Activated naive CD4-positive, alpha-beta T cell treated with anti-CD3 and anti-CD28 coated beads, Interleukin-2, amount 50 U/mL, for 72 hours (primary cell): Measurements from ENCODE around the gene RNF214. TPM values are rescaled to one million over a fixed set of nuclear protein-coding genes. Genes with fewer than 3 reads are reported as not detected.
"Not testable (repeated sequence)": the region's sequence is repeated elsewhere in the genome, so short reads cannot be mapped to it uniquely, and the experiment has no call there.

Source experiments
- ATAC-seq, 2 donors: fragments of 150-1000 bp; cut with Tn5 transposase; 2 replicates each; pipeline ENCODE4 v1.10.0; 2021; ENCODE audit warnings: mild to moderate bottlenecking in 2 of 2, moderate library complexity in 2 of 2
- DNase-seq, 2 donors: peaks; one replicate each; pipeline ENCODE4 v3.0.0; 2021 to 2022; ENCODE audit warnings: low spot score in 2 of 2
- H3K27ac Mint-ChIP-seq, 2 donors: one replicate each; pipeline ENCODE4 v1.8.0; 2022; ENCODE audit warnings: mild to moderate bottlenecking in 2 of 2, mixed read lengths in 2 of 2
- H3K36me3 Mint-ChIP-seq, 2 donors: one replicate each; pipeline ENCODE4 v1.8.0; 2022; ENCODE audit warnings: mixed read lengths in 2 of 2
- H3K9me3 Mint-ChIP-seq, 2 donors: one replicate each; pipeline ENCODE4 v1.8.0; 2022; ENCODE audit warnings: mixed read lengths in 2 of 2
- total RNA-seq, 2 donors: library from RNA; stranded (reverse); gene quantifications; one replicate each; pipeline ENCODE4 v1.2.3, GENCODE V29; 2022

Gene RNF214
- total RNA-seq, 2 donors from 2014 or later, result 13.3 to 21.6 TPM

DNA sequence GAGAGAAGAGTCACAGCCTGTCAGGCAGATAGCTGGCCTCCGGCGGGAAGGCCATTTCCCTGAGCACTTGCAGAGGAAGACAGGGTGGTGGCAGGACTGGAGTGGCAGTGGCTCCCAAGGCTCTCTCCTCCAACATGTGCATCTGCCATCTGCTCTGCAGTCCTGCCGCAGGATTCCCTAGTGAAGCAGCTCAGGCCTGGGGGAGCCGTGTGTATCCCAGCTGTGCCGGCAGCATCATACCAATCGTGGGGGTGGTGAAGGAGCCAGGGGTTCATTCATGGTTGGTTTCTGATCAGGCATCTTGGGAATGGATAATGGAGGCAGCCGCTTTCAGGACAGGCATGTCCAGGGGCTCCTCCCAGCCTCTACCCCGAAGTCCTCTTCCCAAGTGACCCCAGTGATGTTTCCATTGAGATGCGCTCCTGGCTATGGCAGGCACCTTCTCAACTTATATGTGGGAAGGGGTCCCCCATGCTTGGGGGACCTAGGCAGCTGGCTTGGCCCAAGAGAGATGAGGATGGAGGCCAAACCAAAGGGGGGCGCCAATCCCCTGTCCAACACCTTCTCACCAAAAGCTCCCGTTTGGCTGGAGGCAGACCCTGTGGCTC lies 27.2 kb upstream of the RNF214 start:
- Mint-ChIP-seq H3K36me3 (peaks cover 0 to 11% of the 10 kb centered on the region in 2 donors), H3K27ac (peak overlapping the region in 1 of 2 donors; percentile 69), H3K9me3 (no peaks in the 10 kb centered on the region)
- ATAC-seq (no peak), DNase-seq (no peak)

DNA sequence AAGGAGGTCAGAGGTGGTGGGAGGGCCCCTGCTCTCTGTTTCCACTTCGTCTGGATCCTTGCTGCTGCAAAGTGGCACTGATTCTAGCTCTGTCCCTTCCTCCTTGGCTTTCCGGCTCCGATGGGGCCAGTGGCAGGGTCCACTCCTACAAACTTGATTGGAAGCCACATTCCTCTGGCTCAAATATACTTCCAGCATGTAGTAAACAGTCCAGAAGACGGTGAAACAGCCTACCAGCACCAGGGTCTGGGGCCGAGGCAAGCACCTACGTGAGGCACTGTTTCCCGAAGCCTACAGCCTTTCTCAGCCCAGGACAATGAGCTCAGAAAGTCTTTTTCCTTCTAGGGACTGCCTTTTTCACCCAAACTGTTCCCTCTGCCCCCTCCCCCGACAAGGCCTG lies 26.4 kb upstream of the RNF214 start:
- not testable (repeated sequence) for H3K9me3 Mint-ChIP-seq, H3K27ac Mint-ChIP-seq, ATAC-seq, DNase-seq
- peaks cover 0 to 11% of the 10 kb centered on the region in 2 donors for H3K36me3 Mint-ChIP-seq

DNA sequence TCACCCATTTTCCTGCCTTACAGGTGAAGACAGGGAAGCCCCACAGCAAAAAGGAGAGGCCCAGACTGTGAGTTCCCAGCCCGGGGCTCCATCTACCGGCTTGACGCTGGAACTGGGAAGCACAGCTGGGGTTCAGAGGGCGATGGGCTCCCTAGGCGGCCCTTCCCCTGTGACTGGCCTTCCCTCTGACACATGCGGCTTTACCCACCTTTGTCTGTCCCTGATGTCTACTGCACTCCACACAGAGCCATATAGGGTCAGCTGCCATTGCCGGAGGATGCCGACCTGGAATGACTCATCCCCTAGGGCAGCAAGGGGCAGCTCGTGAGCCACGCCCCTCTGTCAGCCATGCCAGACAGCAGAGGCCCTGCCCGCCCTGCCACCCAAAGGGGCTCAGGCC lies 25.6 kb upstream of the RNF214 start:
- not testable (repeated sequence) for DNase-seq, H3K9me3 Mint-ChIP-seq, H3K27ac Mint-ChIP-seq
- peaks cover 0 to 11% of the 10 kb centered on the region in 2 donors for H3K36me3 Mint-ChIP-seq
- ATAC-seq, result peak in 1 of 2 donors; percentile 17

DNA sequence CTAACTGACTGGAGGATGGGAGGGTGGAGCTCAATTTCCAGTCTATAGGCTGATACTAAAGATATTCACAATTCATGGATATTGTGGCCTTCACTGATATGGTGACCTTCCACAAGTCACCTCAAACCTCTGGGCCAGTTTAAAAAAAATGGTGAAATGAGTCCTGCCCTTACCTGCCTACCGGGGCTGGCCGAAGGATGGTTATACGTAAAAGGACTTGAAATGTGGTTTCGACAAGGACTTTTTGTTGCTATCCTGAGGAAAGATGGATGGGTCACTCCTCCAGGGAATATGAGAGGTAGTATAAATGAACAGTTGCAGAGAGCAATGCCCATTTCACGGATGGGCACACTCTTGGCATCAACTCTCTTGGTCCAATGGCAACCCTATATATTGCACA lies 25.0 kb upstream of the RNF214 start:
- H3K27ac Mint-ChIP-seq, result not testable (repeated sequence)

DNA sequence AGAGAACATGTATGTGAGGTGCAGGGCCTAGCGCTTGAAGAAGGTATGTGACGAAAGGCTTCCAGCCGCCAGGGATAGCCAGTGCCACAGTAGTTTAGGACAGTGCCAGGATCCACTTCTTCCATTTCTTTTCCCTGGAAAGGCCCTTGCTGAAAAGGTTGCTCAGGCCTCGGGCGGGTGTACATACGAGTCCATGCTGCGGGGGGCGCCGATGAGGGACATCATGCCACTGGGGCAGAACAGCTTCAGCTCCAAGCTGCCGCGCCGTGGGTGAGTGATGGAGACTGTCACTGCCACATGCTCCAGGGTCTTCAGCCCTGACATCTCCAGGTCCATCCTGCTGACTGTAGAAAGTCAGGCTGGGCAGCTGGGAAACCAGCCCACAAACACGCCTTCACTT lies 23.8 kb upstream of the RNF214 start:
- ATAC-seq, H3K27ac Mint-ChIP-seq, H3K9me3 Mint-ChIP-seq, DNase-seq: not testable (repeated sequence)
- H3K36me3 Mint-ChIP-seq, result peaks cover 8 to 11% of the 10 kb centered on the region in 2 donors

More for the DNA sequence above, 25.0 kb upstream of the RNF214 start:
- H3K36me3 Mint-ChIP-seq, result peaks cover 0 to 11% of the 10 kb centered on the region in 2 donors
- not testable (repeated sequence) for DNase-seq, ATAC-seq, H3K9me3 Mint-ChIP-seq

DNA sequence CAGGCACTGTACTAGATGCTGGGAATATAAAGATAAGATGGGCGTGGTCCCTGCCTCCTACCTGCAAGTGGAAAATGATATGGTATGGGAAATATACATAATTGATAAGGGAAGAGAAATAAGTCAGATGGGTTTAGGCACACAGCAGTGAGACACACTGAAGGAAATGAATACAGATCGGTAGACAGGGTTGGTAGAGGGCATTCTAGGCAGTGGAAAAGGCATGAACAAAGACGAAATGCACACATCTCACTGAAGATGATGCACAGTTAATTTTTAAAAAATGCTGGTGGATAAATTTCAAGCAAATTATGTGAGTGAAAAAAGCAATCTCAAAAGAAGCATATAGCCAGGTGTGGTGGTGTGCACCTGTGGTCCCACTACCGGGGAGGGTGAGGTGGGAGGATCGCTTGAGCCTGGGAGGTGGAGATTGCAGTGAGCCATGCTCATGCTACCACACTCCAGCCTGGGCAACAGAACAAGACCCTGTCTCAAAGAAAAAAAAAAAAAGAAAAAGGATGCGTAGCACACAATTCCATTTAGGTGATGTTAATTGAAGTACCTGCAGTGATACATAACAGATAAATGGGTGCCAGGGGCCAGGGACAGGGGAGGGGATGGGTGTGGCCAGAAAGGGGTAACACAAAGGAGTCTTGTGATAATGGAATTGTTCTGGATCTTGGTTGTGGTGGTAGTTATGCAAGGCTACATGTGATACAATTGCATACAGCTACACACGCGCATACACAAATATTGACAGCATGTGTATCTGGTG lies 22.9 kb upstream of the RNF214 start:
- peaks cover 8 to 11% of the 10 kb centered on the region in 2 donors for H3K36me3 Mint-ChIP-seq
- H3K9me3 Mint-ChIP-seq, DNase-seq, H3K27ac Mint-ChIP-seq, ATAC-seq: not testable (repeated sequence)

DNA sequence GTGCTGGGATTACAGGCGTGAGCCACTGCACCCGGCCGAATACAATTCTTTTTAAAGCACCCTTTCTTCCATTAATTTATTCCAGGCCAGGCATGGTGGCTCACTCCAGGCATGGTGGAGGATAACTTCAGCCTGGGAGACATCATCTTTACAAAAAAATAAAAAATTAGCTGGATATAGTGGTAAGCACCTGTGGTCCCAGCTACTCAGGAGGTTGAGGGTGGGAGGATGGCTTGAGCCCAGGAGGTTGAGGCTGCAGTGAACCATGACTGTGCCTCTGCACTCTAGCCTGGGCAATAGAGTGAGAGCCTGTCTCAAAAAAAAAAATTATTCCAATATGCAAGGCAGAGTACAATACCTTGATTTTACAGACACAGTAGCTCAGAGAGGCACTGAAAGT lies 21.9 kb upstream of the RNF214 start:
- DNase-seq (no peak), ATAC-seq (no peak)
- H3K27ac Mint-ChIP-seq, result peak overlapping the region; percentile 3 to 11
- peaks cover under 1 to 8% of the 10 kb centered on the region in 2 donors for H3K36me3 Mint-ChIP-seq
- no peaks in the 10 kb centered on the region for H3K9me3 Mint-ChIP-seq

DNA sequence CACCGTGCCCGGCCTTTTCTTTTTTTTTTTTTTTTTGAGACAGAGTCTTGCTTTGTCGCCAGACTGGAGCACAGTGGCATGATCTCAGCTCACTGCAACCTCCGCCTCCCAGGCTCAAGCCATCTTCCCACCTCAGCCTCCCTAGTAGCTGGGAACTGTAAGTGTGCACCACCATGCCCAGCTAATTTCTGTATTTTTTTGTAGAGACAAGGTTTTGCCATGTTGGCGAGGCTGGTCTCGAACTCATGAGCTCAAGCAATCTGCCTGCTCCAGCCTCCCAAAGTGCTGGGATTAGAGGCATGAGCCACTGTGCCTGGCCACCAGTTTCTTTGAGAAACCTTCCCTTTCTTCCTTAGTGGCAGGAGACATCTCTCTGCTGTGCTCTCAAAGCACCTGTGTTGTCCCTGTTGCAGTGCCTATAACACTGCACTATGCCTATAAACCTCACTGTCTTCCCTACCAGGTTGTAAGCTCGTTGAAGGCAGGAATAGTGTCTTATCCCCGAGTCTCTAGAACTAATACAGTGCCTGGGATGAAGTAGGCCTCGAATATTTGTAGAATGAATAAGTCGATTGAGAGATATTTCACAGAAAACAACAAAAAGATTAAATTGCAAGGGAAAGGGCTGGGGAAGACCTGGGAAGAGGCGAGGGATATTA lies 19.6 kb upstream of the RNF214 start:
- Mint-ChIP-seq H3K36me3 (peaks cover 6 to 8% of the 10 kb centered on the region in 2 donors), H3K27ac (peak overlapping the region; percentile 24), H3K9me3 (no peaks in the 10 kb centered on the region)
- DNase-seq (no peak), ATAC-seq (no peak)

DNA sequence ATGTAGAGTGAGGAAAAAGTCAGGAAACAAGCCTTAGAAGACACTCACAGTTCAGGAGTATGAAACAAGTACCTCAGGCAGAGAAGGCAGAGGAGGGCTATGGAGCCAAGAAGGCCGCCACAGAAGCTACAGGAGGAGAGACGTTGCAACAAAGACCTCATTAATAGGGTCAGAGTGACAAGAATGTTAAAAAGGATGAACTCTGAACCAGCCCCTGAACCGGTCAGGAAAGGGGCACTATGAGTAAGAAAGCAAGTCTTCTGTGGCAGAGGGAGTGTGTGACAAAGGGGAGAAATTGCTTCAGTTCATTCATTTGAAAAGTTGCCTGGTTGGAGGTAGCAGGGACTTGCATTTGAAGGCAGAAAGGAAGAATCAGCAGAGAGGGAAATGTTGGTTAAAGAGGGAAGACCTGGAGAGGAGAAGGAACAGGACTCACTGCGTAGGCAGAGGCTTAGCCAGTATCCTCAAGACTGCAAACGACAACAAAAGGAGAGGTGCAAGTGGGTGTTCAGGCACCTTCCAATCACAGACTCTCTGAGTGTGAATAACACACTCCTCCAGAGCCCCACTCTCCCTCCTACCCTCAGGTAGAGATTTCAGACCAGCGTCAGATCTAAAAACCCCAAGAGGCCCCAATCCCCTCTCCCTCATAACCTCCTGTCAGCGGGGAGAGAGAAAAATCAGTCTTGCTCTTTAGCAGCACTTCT lies 17.9 kb upstream of the RNF214 start:
- ATAC-seq (no peak), DNase-seq (no peak)
- Mint-ChIP-seq H3K27ac (peak overlapping the region in 1 of 2 donors; percentile 22), H3K9me3 (no peaks in the 10 kb centered on the region), H3K36me3 (peaks cover 11 to 18% of the 10 kb centered on the region in 2 donors)

DNA sequence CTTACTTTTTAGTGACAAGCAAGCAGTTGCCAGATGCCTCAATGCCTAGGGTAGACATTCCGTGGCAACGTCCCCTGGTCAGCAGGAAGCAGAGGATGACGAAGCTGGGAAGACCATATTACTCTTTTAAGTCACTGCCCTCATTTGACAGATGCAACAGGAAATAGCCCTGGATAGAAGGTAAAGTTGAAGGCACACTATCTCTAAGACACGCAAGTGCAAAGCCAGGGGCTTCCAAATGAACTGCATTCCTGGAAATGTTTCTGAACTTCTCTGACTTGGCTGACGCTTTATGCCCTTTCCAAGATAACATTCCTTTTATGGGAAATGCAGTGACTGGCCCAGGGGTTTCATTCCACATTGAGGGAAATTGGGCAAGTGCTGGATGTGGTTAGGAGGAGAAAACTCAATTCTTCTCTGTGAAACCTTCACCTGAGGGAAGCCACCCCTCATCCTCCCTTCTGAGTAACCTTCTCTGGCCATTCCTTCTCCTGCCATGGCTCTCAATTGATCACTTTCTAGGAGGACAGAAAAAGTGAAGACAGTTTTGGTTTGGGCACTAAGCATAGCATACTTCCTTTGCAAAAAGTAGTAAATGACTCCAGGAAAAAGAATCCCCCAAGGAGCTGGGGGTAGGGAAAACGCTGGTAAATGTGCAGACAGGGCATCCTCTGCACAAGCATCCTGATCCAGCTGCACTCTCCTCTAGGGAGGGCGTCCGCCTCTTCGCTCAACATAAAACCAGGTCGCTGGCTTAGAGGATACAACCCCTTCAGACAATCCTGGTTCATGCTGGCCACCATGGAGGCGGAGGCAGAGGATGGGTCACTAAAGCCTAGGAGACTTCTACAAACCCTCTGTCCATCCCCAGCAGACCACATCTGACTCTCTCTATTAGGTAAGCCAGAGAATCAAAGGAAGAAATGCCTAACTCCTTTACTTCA lies 15.1 kb upstream of the RNF214 start:
- ATAC-seq (no peak), DNase-seq (no peak)
- no peaks in the 10 kb centered on the region for H3K9me3 Mint-ChIP-seq
- peaks cover 11 to 19% of the 10 kb centered on the region in 2 donors for H3K36me3 Mint-ChIP-seq
- H3K27ac Mint-ChIP-seq, result peak overlapping the region; percentile 53 to 69

DNA sequence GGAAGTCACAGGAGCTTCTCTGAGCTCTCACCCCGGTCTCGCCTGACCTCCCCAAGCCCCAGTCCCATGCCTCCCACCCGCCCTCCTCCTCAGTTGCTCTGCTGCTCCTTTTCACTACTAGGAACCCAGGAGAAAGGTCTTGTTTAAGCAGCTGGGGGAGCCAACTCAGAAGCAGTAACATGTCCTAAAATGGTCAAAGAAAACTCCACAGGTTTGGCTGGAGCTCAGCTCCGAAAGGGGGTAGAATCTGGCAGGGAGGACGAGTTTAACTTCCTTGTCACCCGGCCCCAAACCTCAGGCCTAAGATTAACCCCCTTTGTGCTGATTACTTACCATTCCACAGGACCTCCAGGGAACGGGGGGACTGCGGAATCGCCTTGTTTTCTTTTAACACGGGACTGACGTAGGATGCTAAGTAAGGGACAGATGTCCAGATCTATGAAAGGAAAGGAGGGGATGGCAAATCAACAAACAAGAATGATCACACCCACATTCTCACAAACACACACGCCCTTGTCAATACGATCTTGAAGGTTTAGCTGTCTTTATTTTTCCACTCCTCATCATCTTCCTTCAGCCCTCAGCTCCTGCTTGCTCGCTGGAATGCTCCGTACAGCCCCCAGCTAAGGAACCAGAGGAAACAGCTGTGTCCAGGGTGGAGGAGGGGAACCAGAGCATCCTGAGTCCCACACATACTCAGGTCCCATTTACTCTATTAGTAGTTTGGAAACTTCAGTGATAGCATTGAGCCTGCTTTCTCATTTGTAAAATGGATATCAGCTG lies 14.1 kb upstream of the RNF214 start:
- Mint-ChIP-seq H3K36me3 (peaks cover 11 to 13% of the 10 kb centered on the region in 2 donors), H3K9me3 (no peaks in the 10 kb centered on the region), H3K27ac (peak overlapping the region; percentile 54 to 79)

DNA sequence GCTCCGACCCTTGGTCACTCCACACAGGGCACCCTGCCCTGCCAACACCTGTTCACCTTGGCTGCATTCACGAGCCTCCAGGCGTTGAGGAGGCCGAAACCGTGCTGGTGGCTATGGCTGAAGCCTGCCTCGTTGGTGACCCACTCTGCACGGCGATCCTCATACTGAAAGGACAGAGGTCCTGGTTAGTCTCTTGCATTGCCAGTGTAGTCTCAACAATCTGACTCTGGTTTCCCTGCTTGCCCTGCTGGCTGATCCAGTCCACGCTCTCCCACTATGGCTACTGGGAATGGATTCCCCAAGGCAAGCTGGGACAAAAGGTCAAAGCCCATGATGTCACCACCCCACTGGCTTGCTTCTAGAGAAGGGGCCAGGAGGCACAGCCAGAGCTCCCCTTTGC lies 13.5 kb upstream of the RNF214 start:
- no peak for ATAC-seq
- DNase-seq, result no peak
- H3K36me3 Mint-ChIP-seq, result peaks cover 11 to 16% of the 10 kb centered on the region in 2 donors
- no peaks in the 10 kb centered on the region for H3K9me3 Mint-ChIP-seq
- peak overlapping the region; percentile 54 to 87 for H3K27ac Mint-ChIP-seq

More for the DNA sequence above, 14.1 kb upstream of the RNF214 start:
- DNase-seq, result no peak
- ATAC-seq, result no peak

DNA sequence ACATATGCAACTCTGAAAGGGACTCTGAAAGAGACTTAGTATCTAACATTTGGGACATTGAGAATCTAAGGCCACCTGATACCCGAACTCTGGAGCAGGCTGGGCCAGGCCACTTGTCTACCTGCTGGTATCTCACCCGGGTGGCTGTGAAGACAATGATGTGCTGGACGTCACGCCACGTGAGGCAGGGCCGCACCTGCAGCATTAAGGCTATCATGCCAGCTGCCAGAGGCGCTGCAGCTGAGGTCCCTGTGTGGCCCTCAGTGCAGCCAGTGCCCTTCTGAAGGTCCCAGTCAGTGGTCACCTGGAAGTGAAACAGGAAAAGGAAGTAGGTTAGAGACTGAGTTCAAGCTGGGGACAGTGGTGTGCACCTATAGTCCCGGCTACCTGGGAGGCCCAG lies 13.0 kb upstream of the RNF214 start:
- no peaks in the 10 kb centered on the region for H3K9me3 Mint-ChIP-seq
- H3K36me3 Mint-ChIP-seq, result peaks cover 11 to 17% of the 10 kb centered on the region in 2 donors
- DNase-seq (no peak), ATAC-seq (no peak)
- peak overlapping the region; percentile 54 to 87 for H3K27ac Mint-ChIP-seq

DNA sequence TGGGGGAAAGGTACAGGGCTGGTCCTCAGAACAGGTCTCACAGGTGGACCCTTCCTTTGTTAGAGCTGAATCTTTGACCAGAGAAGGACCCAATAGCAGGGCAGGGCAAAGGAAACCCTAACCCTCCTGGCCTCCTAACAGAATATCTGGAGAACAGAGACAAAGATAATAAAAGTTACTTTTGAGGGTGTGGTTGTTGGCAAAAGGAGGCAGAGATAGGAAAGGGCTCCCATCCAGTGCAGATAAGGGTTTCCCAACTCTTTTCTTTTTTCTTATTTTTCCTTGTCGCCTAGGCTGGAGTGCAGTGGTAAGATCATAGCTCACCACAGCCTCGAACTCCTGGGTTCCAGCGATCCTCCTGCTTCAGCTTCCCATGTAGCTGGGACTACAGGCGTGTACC lies 12.5 kb upstream of the RNF214 start:
- ATAC-seq, result no peak
- peaks cover 11 to 20% of the 10 kb centered on the region in 2 donors for H3K36me3 Mint-ChIP-seq
- no peaks in the 10 kb centered on the region for H3K9me3 Mint-ChIP-seq
- DNase-seq, result no peak
- H3K27ac Mint-ChIP-seq, result no peak overlapping the region

DNA sequence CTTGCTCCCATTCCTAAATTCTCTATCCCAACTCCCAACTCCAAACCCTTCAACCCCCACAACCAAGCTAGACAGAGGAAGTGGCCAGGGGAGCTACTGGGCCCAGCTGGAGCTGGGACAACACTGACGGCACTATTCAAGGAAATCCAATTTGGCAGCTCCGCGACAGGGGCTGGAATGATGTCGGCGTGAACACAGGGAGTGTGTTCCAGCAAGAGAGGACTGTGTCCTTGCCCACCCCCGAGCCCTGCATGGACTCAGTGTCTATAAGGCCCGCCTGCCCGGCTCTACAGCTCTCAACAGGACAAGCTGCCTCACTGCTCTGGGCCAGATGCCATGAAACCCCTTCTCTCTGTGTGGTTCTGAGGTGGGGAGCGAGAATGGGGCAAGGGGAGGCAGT lies 11.9 kb upstream of the RNF214 start:
- peak overlapping the region in 1 of 2 donors; percentile 65 for H3K27ac Mint-ChIP-seq
- no peaks in the 10 kb centered on the region for H3K9me3 Mint-ChIP-seq

More for the DNA sequence above, 11.9 kb upstream of the RNF214 start:
- ATAC-seq (peak in 1 of 2 donors; percentile 32), DNase-seq (no peak)
- H3K36me3 Mint-ChIP-seq, result peaks cover 11 to 25% of the 10 kb centered on the region in 2 donors
